OCI-LY1 (cell line): ENCODE data around the gene NFKBIB.

Source experiments
- CTCF ChIP-seq: fragments of 200-600 bp; sonication (generic), shearing (Covaris generic); IDR thresholded peaks from 2 replicates; pipeline ENCODE4 v1.5.1; 2017; ENCODE audit warnings: mild to moderate bottlenecking, antibody characterized with exemption, low read length, moderate library complexity, mixed read lengths
- EZH2 ChIP-seq: fragments of 200-600 bp; sonication (generic), shearing (Covaris generic); IDR thresholded peaks from 2 replicates; pipeline ENCODE4 v1.8.0; 2017; ENCODE audit warnings: borderline replicate concordance, mixed run types, mild to moderate bottlenecking, antibody characterized with exemption, low read length, moderate library complexity, mixed read lengths

GRCh38 chr19:38901683-38902082, 1.9 kb downstream of the NFKBIB start:
- TF ChIP-seq CTCF (no peak), EZH2 (no peak)
